ENCODE results near the gene TNFSF9.
"Not testable (repeated sequence)": the region's sequence is repeated elsewhere in the genome, so short reads cannot be mapped to it uniquely, and the experiment has no call there.

The TNFSF9 gene

DNA sequence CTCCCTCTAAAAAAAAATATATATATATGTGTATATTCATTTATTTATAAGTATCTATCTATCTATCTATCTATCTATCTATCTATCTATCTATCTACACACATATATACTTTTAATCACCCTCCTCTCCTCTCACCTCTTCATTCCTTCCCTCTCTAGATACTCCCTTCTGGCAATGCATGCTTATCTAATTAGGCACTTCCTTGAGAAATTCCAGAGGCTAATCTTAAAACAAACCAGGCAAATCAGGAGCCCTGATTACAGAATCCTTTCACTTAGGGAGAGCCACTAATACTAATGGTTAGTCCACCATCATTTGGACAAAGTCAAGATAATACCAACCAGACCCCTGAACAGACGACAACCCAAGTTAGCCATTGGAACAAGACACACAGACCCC, 42.5 kb downstream of the TNFSF9 start:
- TF ChIP-seq, protein P1, sequence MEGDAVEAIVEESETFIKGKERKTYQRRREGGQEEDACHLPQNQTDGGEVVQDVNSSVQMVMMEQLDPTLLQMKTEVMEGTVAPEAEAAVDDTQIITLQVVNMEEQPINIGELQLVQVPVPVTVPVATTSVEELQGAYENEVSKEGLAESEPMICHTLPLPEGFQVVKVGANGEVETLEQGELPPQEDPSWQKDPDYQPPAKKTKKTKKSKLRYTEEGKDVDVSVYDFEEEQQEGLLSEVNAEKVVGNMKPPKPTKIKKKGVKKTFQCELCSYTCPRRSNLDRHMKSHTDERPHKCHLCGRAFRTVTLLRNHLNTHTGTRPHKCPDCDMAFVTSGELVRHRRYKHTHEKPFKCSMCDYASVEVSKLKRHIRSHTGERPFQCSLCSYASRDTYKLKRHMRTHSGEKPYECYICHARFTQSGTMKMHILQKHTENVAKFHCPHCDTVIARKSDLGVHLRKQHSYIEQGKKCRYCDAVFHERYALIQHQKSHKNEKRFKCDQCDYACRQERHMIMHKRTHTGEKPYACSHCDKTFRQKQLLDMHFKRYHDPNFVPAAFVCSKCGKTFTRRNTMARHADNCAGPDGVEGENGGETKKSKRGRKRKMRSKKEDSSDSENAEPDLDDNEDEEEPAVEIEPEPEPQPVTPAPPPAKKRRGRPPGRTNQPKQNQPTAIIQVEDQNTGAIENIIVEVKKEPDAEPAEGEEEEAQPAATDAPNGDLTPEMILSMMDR (IDR thresholded peaks at IDR 0.05; ENCODE audit: insufficient read depth, low read depth, low read length, missing control alignments) = no peak
- no peak overlapping the region for H3K4me3 ChIP-seq (ENCODE audit: low read depth, low read length)
- DNase-seq (ENCODE audit: low read depth) = no peak

DNA sequence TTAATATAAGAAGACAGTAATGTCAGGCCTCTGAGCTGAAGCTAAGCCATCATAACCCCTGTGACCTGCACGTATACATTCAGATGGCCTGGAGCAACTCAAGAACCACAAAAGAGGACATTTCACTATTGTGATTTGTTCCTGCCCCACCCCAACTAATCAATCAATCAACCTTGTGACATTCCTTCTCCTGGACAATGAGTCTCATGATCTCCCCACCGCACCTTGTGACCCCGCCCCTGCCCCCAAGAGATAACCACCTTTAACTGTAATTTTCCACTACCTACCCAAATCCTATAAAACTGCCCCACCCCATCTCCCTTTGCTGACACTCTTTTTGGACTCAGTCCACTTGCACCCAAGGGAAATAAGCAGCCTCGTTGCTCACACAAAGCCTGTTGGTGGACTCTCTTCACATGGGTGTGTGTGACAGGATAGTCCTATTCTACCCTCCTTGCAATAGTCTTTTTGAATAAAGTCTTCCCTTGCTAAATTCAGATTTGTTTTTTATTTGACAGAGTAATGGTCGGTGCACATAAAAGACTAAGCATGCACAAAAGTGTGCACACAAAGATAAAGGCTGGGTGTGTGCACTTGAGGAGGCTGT, 46.1 kb downstream of the TNFSF9 start:
- no peak for DNase-seq (ENCODE audit: low read depth)
- H3K4me3 ChIP-seq (ENCODE audit: low read depth, low read length) = peak overlapping the region; percentile 12

DNA sequence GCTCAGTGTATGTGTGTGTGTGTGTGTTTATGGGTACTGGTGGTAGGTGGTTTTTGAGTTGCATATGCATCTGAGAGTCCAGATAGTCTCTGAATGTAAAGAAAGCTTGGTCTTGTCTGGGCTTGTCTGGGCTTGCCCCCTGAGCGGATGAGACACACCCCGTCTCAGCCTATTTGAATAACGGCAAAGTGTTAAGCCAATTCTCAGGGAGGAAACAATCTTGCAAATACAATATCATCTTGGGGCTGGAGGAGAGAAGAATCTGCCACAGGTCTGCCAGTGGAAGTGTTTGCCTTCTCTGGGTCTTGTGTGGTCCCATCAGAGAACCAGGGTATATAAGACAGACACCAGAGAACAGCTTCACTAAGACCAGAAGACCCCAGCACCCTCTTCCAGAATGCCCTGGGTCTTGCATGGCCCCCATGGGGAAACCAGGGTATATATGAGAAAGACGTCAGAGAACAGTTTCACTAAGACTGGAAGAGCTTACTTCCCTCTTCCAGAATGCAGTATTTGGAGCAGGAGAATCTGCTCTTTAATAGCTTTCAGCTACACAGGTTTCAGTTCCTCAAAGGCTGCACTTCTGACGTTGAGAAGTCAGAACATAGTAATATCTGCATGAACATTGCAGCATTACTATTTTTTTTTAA, 46.8 kb downstream of the TNFSF9 start:
- TF ChIP-seq, protein P1 (IDR thresholded peaks at IDR 0.05; ENCODE audit: insufficient read depth, low read depth, low read length, missing control alignments) = no peak
- H3K4me3 ChIP-seq (ENCODE audit: low read depth, low read length) = no peak overlapping the region; the same call in 1 of the 2 replicates
- peak; percentile 97 for DNase-seq (ENCODE audit: low read depth)

More for the DNA sequence above, 46.1 kb downstream of the TNFSF9 start:
- TF ChIP-seq, protein P1 (IDR thresholded peaks at IDR 0.05; ENCODE audit: insufficient read depth, low read depth, low read length, missing control alignments) = no peak

DNA sequence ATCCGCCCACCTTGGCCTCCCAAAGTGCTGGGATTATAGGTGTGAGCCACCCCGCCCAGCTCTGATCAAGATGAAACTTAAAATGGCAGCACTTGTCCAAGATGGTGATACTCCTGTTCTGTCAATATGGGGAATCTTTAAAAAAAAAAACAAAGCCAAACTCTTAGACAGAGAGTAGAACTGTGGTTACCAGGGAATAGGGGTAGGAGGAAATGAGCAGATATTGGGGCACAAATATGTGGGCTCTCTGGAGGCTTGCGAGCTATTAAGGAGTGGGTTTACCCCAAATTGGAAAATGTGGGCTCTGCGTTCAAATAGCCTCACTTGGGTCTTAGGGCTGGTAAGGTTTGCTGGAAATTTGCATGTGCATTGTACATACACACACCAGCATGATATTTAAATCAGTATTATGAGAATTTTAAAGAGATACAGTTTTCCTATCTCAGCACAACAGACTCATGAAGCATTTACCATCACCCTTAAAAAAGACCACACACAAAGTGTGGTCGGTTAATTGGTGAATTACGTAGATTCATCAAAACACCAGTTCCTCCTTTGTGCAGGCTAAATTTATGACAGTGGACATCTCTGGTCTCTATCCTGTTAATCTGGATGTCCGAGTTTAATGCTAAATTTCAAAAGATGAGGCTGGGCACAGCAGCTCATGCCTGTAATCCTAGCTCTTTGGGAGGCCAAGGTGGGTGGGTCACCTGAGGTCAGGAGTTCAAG, 48.8 kb downstream of the TNFSF9 start:
- DNase-seq (ENCODE audit: low read depth) = no peak
- no peak overlapping the region for H3K4me3 ChIP-seq (ENCODE audit: low read depth, low read length)
- TF ChIP-seq, protein P1 (IDR thresholded peaks at IDR 0.05; ENCODE audit: insufficient read depth, low read depth, low read length, missing control alignments) = no peak

DNA sequence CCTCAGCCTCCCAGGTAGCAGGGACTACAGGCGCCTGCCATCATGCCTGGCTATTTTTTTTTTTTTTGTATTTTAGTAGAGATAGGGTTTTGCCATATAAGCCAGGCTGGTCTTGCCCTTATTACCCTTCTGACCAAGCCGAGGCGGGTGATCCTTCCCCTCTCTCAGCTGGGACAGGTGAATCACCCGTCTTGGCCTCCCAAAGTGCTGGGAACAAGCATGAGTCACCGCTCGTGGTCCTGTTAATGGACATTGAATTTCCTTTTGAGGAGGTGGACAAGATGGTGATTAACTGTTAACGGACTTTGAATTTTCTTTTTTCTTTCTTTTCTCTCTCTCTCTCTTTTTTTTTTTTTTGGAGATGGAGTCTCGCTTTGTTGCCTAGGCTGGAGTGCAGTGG, 49.5 kb downstream of the TNFSF9 start:
- DNase-seq (ENCODE audit: low read depth) = no peak
- TF ChIP-seq, protein P1 (IDR thresholded peaks at IDR 0.05; ENCODE audit: insufficient read depth, low read depth, low read length, missing control alignments) = no peak
- H3K4me3 ChIP-seq (ENCODE audit: low read depth, low read length) = no peak overlapping the region

DNA sequence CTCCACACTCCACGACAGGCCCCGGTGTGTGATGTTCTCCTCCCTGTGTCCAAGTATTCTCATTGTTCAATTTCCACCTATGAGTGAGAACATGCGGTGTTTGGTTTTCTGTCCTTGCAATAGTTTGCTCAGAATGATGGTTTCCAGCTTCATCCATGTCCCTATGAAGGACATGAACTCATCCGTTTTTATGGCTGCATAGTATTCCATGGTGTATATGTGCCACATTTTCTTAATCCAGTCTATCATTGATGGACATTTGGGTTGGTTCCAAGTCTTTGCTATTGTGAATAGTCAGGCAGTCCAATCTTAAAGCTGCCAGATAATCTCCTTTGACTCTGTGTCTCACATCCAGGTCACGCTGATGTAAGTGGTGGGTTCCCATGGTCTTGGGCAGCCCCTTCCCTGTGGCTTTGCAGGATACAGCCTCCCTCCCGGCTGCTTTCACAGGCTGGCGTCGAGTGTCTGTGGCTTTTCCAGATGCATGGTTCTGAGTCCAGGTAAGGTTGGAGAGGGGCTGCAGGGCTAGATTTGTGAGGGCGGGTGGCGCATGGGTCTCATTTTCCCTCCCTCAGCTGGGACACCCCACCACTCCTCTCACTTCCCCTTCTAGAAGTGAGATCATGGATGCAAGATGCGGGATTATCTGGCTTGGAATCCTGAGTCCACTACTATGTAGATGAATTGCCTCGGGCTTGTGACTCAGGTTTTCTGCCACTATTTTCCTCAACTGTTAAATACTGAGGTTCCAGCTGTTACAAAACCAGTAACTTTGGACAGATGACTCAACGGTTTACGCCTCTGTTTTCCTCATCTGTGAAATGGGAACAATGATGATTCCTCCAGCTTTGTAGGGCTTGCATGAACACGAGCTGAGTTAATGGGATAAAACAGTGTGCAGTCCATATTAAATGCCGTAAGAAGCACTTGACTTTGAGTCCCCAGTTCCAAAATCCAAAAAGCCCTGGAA, 52.0 kb downstream of the TNFSF9 start:
- H3K4me3 ChIP-seq (ENCODE audit: low read depth, low read length); DNase-seq (ENCODE audit: low read depth): not testable (repeated sequence)

All from GM12865 (cell line).